Measurements from ENCODE around the gene IMPA2. TPM values are rescaled to one million over a fixed set of nuclear protein-coding genes. Genes with fewer than 3 reads are reported as not detected.

Gene IMPA2
- total RNA-seq, 2 experiments from 2014 or later: 23.6 to 28.9 TPM

- Mint-ChIP-seq H3K4me3 (no peak overlapping the region), H3K4me1 (ENCODE audit: low read depth) (peaks cover 14% of the 10 kb centered on the region), H3K36me3 (ENCODE audit: low read depth) (peaks cover 4% of the 10 kb centered on the region), H3K9me3 (no peaks in the 10 kb centered on the region), H3K27me3 (ENCODE audit: low read depth) (peaks cover 2% of the 10 kb centered on the region), H3K27ac (no peak overlapping the region)
- intact Hi-C loops (cut with micrococcal nuclease): loop anchor here (5.0 to 10.0 kb wide), 3 partner anchors 421 to 1196 kb away; partner anchors contain the start of genes CEP76, PRELID3A and PSMG2
- no peak for DNase-seq
- CTCF ChIA-PET: interaction anchor here (0.9 to 5.1 kb wide), 4 partner anchors 11 to 54 kb away, joined by 3 to 28 read pairs (median 16); no protein-coding TSS in a partner anchor
Measured at GRCh38 chr18:11983592-11983991, 2.3 kb downstream of the IMPA2 start.

GRCh38 chr18:11984091-11984490 is 2.8 kb downstream of the IMPA2 start:
- CTCF ChIA-PET: interaction anchor here (3.7 to 5.1 kb wide), 2 partner anchors 10 to 46 kb away, joined by 27 to 28 read pairs; no protein-coding TSS in a partner anchor
- Mint-ChIP-seq H3K9me3 (no peaks in the 10 kb centered on the region), H3K4me1 (ENCODE audit: low read depth) (peaks cover 13% of the 10 kb centered on the region), H3K27ac (no peak overlapping the region), H3K4me3 (no peak overlapping the region), H3K27me3 (ENCODE audit: low read depth) (peaks cover 2% of the 10 kb centered on the region), H3K36me3 (ENCODE audit: low read depth) (peaks cover 4% of the 10 kb centered on the region)
- no peak for DNase-seq
- intact Hi-C loops (cut with micrococcal nuclease): loop anchor here (5.0 to 10.0 kb wide), 3 partner anchors 421 to 1197 kb away; partner anchors contain the start of genes CEP76, PRELID3A and PSMG2

GRCh38 chr18:11985586-11985985 is 4.3 kb downstream of the IMPA2 start:
- Mint-ChIP-seq H3K27me3 (ENCODE audit: low read depth) (peaks cover 2% of the 10 kb centered on the region), H3K36me3 (ENCODE audit: low read depth) (peaks cover 4% of the 10 kb centered on the region), H3K4me1 (ENCODE audit: low read depth) (peaks cover 7% of the 10 kb centered on the region), H3K27ac (no peak overlapping the region), H3K4me3 (no peak overlapping the region), H3K9me3 (no peaks in the 10 kb centered on the region)
- intact Hi-C loops (cut with micrococcal nuclease): loop anchor here (10.0 kb wide), 1 partner anchor 419 kb away; the partner anchor contains the start of gene PRELID3A
- CTCF ChIA-PET: no interaction called here
- no peak for DNase-seq

- H3K9me3 Mint-ChIP-seq: no peaks in the 10 kb centered on the region
- CTCF ChIA-PET: no interaction called here
- H3K4me3 Mint-ChIP-seq: no peak overlapping the region
- H3K36me3 Mint-ChIP-seq (ENCODE audit: low read depth): peaks cover 4% of the 10 kb centered on the region
- H3K4me1 Mint-ChIP-seq (ENCODE audit: low read depth): peaks cover 7% of the 10 kb centered on the region
- H3K27me3 Mint-ChIP-seq (ENCODE audit: low read depth): peaks cover 2% of the 10 kb centered on the region
- no peak for DNase-seq
- H3K27ac Mint-ChIP-seq: no peak overlapping the region
- intact Hi-C loops (cut with micrococcal nuclease): loop anchor here (10.0 kb wide), 1 partner anchor 419 kb away; the partner anchor contains the start of gene PRELID3A
Measured at GRCh38 chr18:11986061-11986460, 4.8 kb downstream of the IMPA2 start.

- Mint-ChIP-seq H3K27ac (no peak overlapping the region), H3K4me3 (no peak overlapping the region), H3K9me3 (no peaks in the 10 kb centered on the region), H3K36me3 (ENCODE audit: low read depth) (no peaks in the 10 kb centered on the region), H3K27me3 (ENCODE audit: low read depth) (peaks cover 2% of the 10 kb centered on the region), H3K4me1 (ENCODE audit: low read depth) (peaks cover 3% of the 10 kb centered on the region)
- CTCF ChIA-PET: no interaction called here
- no peak for DNase-seq
- intact Hi-C loops (cut with micrococcal nuclease): loop anchor here (10.0 kb wide), 1 partner anchor 417 kb away; the partner anchor contains the start of gene PRELID3A
Measured at GRCh38 chr18:11987527-11987926, 6.2 kb downstream of the IMPA2 start.

GRCh38 chr18:11989174-11989573 is 7.9 kb downstream of the IMPA2 start:
- Mint-ChIP-seq H3K27me3 (ENCODE audit: low read depth) (no peaks in the 10 kb centered on the region), H3K27ac (no peak overlapping the region), H3K4me3 (no peak overlapping the region), H3K36me3 (ENCODE audit: low read depth) (no peaks in the 10 kb centered on the region), H3K9me3 (no peaks in the 10 kb centered on the region), H3K4me1 (ENCODE audit: low read depth) (no peaks in the 10 kb centered on the region)
- no peak for DNase-seq
- CTCF ChIA-PET: interaction anchor here (0.7 to 1.9 kb wide), 2 partner anchors 9 to 51 kb away, joined by 3 to 7 read pairs; no protein-coding TSS in a partner anchor
- intact Hi-C loops (cut with micrococcal nuclease): loop anchor here (10.0 kb wide), 1 partner anchor 416 kb away; the partner anchor contains the start of gene PRELID3A

- no peaks in the 10 kb centered on the region for H3K9me3 Mint-ChIP-seq
- no peak overlapping the region for H3K4me3 Mint-ChIP-seq
- CTCF ChIA-PET: interaction anchor here (1.3 to 1.9 kb wide), 2 partner anchors 49 to 52 kb away, joined by 3 to 7 read pairs; no protein-coding TSS in a partner anchor
- intact Hi-C loops (cut with micrococcal nuclease): loop anchor here (10.0 kb wide), 1 partner anchor 415 kb away; the partner anchor contains the start of gene PRELID3A
- no peaks in the 10 kb centered on the region for H3K27me3 Mint-ChIP-seq (ENCODE audit: low read depth)
- H3K27ac Mint-ChIP-seq: no peak overlapping the region
- H3K4me1 Mint-ChIP-seq (ENCODE audit: low read depth): no peaks in the 10 kb centered on the region
- DNase-seq: no peak
- no peaks in the 10 kb centered on the region for H3K36me3 Mint-ChIP-seq (ENCODE audit: low read depth)
Measured at GRCh38 chr18:11989966-11990380, 8.7 kb downstream of the IMPA2 start.

- intact Hi-C loops (cut with micrococcal nuclease): no loop called here
- Mint-ChIP-seq H3K27ac (no peak overlapping the region), H3K36me3 (ENCODE audit: low read depth) (no peaks in the 10 kb centered on the region), H3K27me3 (ENCODE audit: low read depth) (no peaks in the 10 kb centered on the region), H3K4me3 (no peak overlapping the region), H3K4me1 (ENCODE audit: low read depth) (peaks cover 4% of the 10 kb centered on the region), H3K9me3 (no peaks in the 10 kb centered on the region)
- no peak for DNase-seq
- CTCF ChIA-PET: interaction anchor here (0.9 to 10.8 kb wide), 3 partner anchors 9 to 51 kb away, joined by 3 to 234 read pairs (median 3); no protein-coding TSS in a partner anchor
Measured at GRCh38 chr18:11990539-11990938, 9.2 kb downstream of the IMPA2 start.

- Mint-ChIP-seq H3K9me3 (no peaks in the 10 kb centered on the region), H3K4me1 (ENCODE audit: low read depth) (peaks cover 8% of the 10 kb centered on the region), H3K36me3 (ENCODE audit: low read depth) (no peaks in the 10 kb centered on the region), H3K27ac (no peak overlapping the region), H3K4me3 (no peak overlapping the region), H3K27me3 (ENCODE audit: low read depth) (no peaks in the 10 kb centered on the region)
- CTCF ChIA-PET: interaction anchor here (0.7 to 10.8 kb wide), 4 partner anchors 9 to 252 kb away, joined by 3 to 234 read pairs (median 4); no protein-coding TSS in a partner anchor
- no peak for DNase-seq
- intact Hi-C loops (cut with micrococcal nuclease): no loop called here
Measured at GRCh38 chr18:11991021-11991795, 9.9 kb downstream of the IMPA2 start.

GRCh38 chr18:11992096-11992790 is 10.9 kb downstream of the IMPA2 start:
- peaks cover 8% of the 10 kb centered on the region for H3K4me1 Mint-ChIP-seq (ENCODE audit: low read depth)
- H3K27ac Mint-ChIP-seq: no peak overlapping the region
- no peaks in the 10 kb centered on the region for H3K9me3 Mint-ChIP-seq
- no peak overlapping the region for H3K4me3 Mint-ChIP-seq
- no peak for DNase-seq
- H3K27me3 Mint-ChIP-seq (ENCODE audit: low read depth): no peaks in the 10 kb centered on the region
- no peaks in the 10 kb centered on the region for H3K36me3 Mint-ChIP-seq (ENCODE audit: low read depth)
- intact Hi-C loops (cut with micrococcal nuclease): no loop called here
- CTCF ChIA-PET: interaction anchor here (0.6 to 10.8 kb wide), 4 partner anchors 10 to 315 kb away, joined by 3 to 234 read pairs (median 16); partner anchors contain the start of gene IMPA2

GRCh38 chr18:11993264-11993916 is 12.1 kb downstream of the IMPA2 start:
- Mint-ChIP-seq H3K9me3 (no peaks in the 10 kb centered on the region), H3K4me1 (ENCODE audit: low read depth) (peaks cover 8% of the 10 kb centered on the region), H3K36me3 (ENCODE audit: low read depth) (no peaks in the 10 kb centered on the region), H3K27ac (no peak overlapping the region), H3K27me3 (ENCODE audit: low read depth) (no peaks in the 10 kb centered on the region), H3K4me3 (no peak overlapping the region)
- DNase-seq: no peak
- intact Hi-C loops (cut with micrococcal nuclease): no loop called here
- CTCF ChIA-PET: interaction anchor here (0.6 to 10.8 kb wide), 4 partner anchors 11 to 162 kb away, joined by 3 to 234 read pairs (median 16); partner anchors contain the start of gene IMPA2

Data from activated naive CD4-positive, alpha-beta T cell treated with anti-CD3 and anti-CD28 coated beads for 36 hours (primary cell).